ENCODE data around the gene WDR38. TPM values are rescaled to one million over a fixed set of nuclear protein-coding genes. Genes with fewer than 3 reads are reported as not detected.

The WDR38 gene
- total RNA-seq, 1 experiment from 2014 or later: not detected

GRCh38 chr9:124868511-124869465 is 15.5 kb downstream of the WDR38 start:
- peak; percentile 86 for DNase-seq (ENCODE audit: unreplicated experiment)
- H3K9me3 Mint-ChIP-seq (ENCODE audit: unreplicated experiment): no peaks in the 10 kb centered on the region
- H3K36me3 Mint-ChIP-seq (ENCODE audit: insufficient read depth, unreplicated experiment): peaks cover 22% of the 10 kb centered on the region
- TF ChIP-seq CTCF (IDR thresholded peaks at IDR 0.05; ENCODE audit: unreplicated experiment): no peak
- BruUV-seq (replicated peaks): TSS peak; percentile 89
- peak overlapping the region; percentile 97 for H3K27ac Mint-ChIP-seq (ENCODE audit: low read depth, unreplicated experiment)
- peak overlapping the region; percentile 95 for H3K4me3 Mint-ChIP-seq (ENCODE audit: unreplicated experiment)
- intact Hi-C loops (cut with micrococcal nuclease): no loop called here
- CTCF ChIA-PET: interaction anchor here (0.7 to 1.0 kb wide), 2 partner anchors 9 to 11 kb away, joined by 3 read pairs; no protein-coding TSS in a partner anchor
- H3K27me3 Mint-ChIP-seq (ENCODE audit: insufficient read depth, unreplicated experiment): no peaks in the 10 kb centered on the region
- POLR2A ChIA-PET: interaction anchor here (0.5 to 6.7 kb wide), 20 partner anchors 7 to 919 kb away, joined by 3 to 135 read pairs (median 5); partner anchors contain the start of genes ARPC5L, NR6A1, RPL35 and WDR38
- H3K4me1 Mint-ChIP-seq (ENCODE audit: insufficient read depth, unreplicated experiment): peaks cover 33% of the 10 kb centered on the region

DNA sequence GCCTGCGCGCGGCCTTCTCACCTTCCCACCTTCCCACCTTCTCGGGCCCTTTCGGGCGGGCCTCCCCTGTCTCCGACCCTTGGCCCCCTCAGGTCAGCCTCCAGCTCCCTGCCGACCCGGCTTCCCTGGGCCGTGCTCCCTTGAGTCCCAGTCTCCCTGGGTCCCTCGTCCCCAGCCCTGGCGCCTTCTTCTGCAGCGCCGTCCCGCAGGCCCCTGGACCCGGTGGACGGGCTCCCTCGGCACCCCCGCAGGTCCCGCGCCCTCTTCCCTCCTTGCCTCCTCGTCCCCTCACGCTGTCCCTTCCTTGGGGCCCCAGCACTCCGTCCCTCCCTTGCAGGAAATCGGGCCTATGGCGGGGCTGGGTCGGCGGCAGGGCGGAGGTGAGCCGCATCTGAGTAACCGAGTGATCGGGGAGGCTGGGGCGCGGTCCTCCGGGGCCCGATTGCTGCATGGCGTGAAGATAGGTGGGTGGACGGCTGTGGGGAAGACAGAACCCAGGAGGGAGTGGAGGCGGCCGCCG is 16.3 kb downstream of the WDR38 start:
- H3K4me1 Mint-ChIP-seq (ENCODE audit: insufficient read depth, unreplicated experiment): peaks cover 29% of the 10 kb centered on the region
- H3K27ac Mint-ChIP-seq (ENCODE audit: low read depth, unreplicated experiment): peak overlapping the region; percentile 97
- no peaks in the 10 kb centered on the region for H3K27me3 Mint-ChIP-seq (ENCODE audit: insufficient read depth, unreplicated experiment)
- BruUV-seq (replicated peaks): no TSS peak
- H3K36me3 Mint-ChIP-seq (ENCODE audit: insufficient read depth, unreplicated experiment): peaks cover 30% of the 10 kb centered on the region
- ChIA-PET POLR2A (interaction anchor here (0.5 to 6.7 kb wide), 21 partner anchors 8 to 498 kb away, joined by 3 to 135 read pairs (median 5); partner anchors contain the start of genes ARPC5L, NR6A1, RPL35 and WDR38), CTCF (no interaction called here)
- no peak for TF ChIP-seq CTCF (IDR thresholded peaks at IDR 0.05; ENCODE audit: unreplicated experiment)
- peak overlapping the region; percentile 95 for H3K4me3 Mint-ChIP-seq (ENCODE audit: unreplicated experiment)
- no peaks in the 10 kb centered on the region for H3K9me3 Mint-ChIP-seq (ENCODE audit: unreplicated experiment)
- intact Hi-C loops (cut with micrococcal nuclease): no loop called here
- DNase-seq (ENCODE audit: unreplicated experiment): peak; percentile 33

GRCh38 chr9:124869986-124870560 is 16.8 kb downstream of the WDR38 start:
- H3K36me3 Mint-ChIP-seq (ENCODE audit: insufficient read depth, unreplicated experiment): peaks cover 35% of the 10 kb centered on the region
- CTCF ChIA-PET: interaction anchor here (0.6 to 0.9 kb wide), 2 partner anchors 8 to 94 kb away, joined by 3 read pairs; partner anchors contain the start of genes ARPC5L, OLFML2A and RPL35

More at GRCh38 chr9:124869986-124870560, 16.8 kb downstream of the WDR38 start:
- DNase-seq (ENCODE audit: unreplicated experiment): peak; percentile 53
- Mint-ChIP-seq H3K27me3 (ENCODE audit: insufficient read depth, unreplicated experiment) (no peaks in the 10 kb centered on the region), H3K9me3 (ENCODE audit: unreplicated experiment) (no peaks in the 10 kb centered on the region), H3K4me1 (ENCODE audit: insufficient read depth, unreplicated experiment) (peaks cover 29% of the 10 kb centered on the region), H3K27ac (ENCODE audit: low read depth, unreplicated experiment) (peak overlapping the region; percentile 97), H3K4me3 (ENCODE audit: unreplicated experiment) (peak overlapping the region; percentile 95)
- TF ChIP-seq CTCF (IDR thresholded peaks at IDR 0.05; ENCODE audit: unreplicated experiment): no peak
- POLR2A ChIA-PET: interaction anchor here (0.6 to 6.7 kb wide), 17 partner anchors 9 to 1879 kb away, joined by 3 to 135 read pairs (median 6); partner anchors contain the start of genes ARPC5L, NR6A1, RPL35 and WDR38
- BruUV-seq (replicated peaks): TSS peak; percentile 40
- intact Hi-C loops (cut with micrococcal nuclease): loop anchor here (5.0 kb wide), 1 partner anchor 272 kb away; the partner anchor contains the start of gene SCAI

Measured in MCF 10A (cell line).